Naive B cell (primary cell): ENCODE data around the gene PRIM1. TPM values are rescaled to one million over a fixed set of nuclear protein-coding genes. Genes with fewer than 3 reads are reported as not detected.
"Not testable (repeated sequence)": the region's sequence is repeated elsewhere in the genome, so short reads cannot be mapped to it uniquely, and the experiment has no call there.

ENCODE experiments used
- ATAC-seq, 2 donors: fragments of 150-1000 bp; cut with Tn5 transposase; 2 replicates each; pipeline ENCODE4 v1.10.0; 2021; ENCODE audit warnings: low read depth in 2 of 2, mild to moderate bottlenecking in 2 of 2, moderate library complexity in 2 of 2
- DNase-seq: peaks from one replicate; pipeline ENCODE4 v3.0.0; 2022
- H3K27ac Mint-ChIP-seq, 6 donors: one replicate each; pipeline ENCODE4 v1.8.0; 2020 to 2022; ENCODE audit warnings: mild to moderate bottlenecking in 6 of 6, mixed read lengths in 6 of 6, moderate library complexity in 5 of 6, inconsistent platforms in 2 of 6
- H3K27me3 Mint-ChIP-seq, 3 donors: one replicate each; pipeline ENCODE4 v1.8.0; 2021 to 2022; ENCODE audit warnings: mixed read lengths in 3 of 3, mild to moderate bottlenecking in 1 of 3
- H3K36me3 Mint-ChIP-seq, 2 donors: one replicate each; pipeline ENCODE4 v1.8.0; 2020 to 2022; ENCODE audit warnings: mixed read lengths in 2 of 2, inconsistent platforms in 1 of 2, mild to moderate bottlenecking in 1 of 2
- H3K4me1 Mint-ChIP-seq, 3 donors: one replicate each; pipeline ENCODE4 v1.8.0; 2020 to 2022; ENCODE audit warnings: mixed read lengths in 3 of 3, inconsistent platforms in 1 of 3, mild to moderate bottlenecking in 1 of 3, moderate library complexity in 1 of 3
- H3K4me3 Mint-ChIP-seq, 8 donors: one replicate each; pipeline ENCODE4 v1.8.0; 2020 to 2022; ENCODE audit warnings: mild to moderate bottlenecking in 8 of 8, mixed read lengths in 8 of 8, moderate library complexity in 8 of 8, inconsistent platforms in 2 of 8
- H3K9me3 Mint-ChIP-seq, 7 donors: one replicate each; pipeline ENCODE4 v1.8.0; 2020 to 2022; ENCODE audit warnings: mixed read lengths in 7 of 7, mild to moderate bottlenecking in 5 of 7, inconsistent platforms in 2 of 7, moderate library complexity in 1 of 7
- polyA plus RNA-seq, 6 donors: library from polyadenylated mRNA; unstranded; fragments of 300-500 nt; fragmentation: Illumina TruSeq; gene quantifications; one replicate each; pipeline ENCODE4 v1.2.3, GENCODE V29; 2021; ENCODE audit warnings: low read depth in 6 of 6

The PRIM1 gene
- 10 to 100 TPM; 27.2 to 50.9 (median 37.5) TPM for polyA plus RNA-seq

DNA sequence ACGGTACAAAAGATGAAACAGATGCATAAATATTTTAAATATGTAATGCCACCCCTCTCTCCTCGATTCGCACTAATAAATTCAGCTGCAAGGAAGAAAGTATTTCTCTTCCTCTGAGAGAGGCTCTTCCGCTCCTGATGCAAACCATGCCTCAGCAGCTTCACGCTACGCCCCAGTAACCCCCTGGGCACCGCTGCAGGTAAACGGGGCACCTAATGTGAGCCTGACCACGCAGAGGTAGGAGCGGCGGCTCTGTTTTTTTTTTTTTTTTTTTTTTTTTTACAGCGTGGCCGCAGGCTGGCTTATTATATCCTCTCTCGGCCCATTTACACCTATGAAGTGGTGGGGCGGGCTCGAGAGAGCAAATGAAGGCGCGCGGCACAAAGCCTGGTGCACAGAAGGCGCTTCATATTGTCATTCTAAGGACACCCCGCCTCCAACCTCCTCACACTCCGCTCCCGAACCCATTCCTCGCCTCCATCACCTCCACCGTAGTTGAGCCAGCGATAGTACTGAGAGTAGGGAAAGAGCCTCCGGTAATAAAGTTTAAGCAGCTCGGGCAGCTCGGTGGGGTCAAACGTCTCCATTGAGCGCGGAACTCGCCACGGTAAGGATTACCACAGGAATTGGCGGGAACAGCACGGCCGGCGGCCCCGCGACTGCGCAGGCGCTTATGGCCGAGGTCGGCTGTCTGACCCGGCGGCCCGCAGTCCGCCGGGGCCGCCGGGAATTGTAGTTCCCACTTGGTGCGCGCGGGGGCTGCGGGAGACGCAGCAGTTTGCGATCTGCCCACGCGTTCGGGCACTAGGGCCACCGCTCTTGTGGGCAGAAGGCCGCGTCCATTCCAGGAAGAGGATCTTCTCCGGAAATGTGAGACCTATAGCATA is at the start of gene PRIM1:
Gene PRIM1, minus strand, starts transcription at position 612 of the 887 bp plus-strand sequence. Its CDS starts 25 bp downstream, at position 587.
- Mint-ChIP-seq H3K4me3 (peak within 1 kb of the TSS; percentile 89 to 98 (median 96)), H3K9me3 (no peaks in the 10 kb centered on the region), H3K4me1 (peaks cover 36 to 52% (median 49%) of the 10 kb centered on the region in 3 donors), H3K27ac (peak within 1 kb of the TSS; percentile 82 to 94 (median 92)), H3K36me3 (peaks cover 0 to under 1% of the 10 kb centered on the region in 2 donors), H3K27me3 (no peaks in the 10 kb centered on the region)
- DNase-seq = peak; percentile 79
- ATAC-seq = peak; percentile 78 to 81

DNA sequence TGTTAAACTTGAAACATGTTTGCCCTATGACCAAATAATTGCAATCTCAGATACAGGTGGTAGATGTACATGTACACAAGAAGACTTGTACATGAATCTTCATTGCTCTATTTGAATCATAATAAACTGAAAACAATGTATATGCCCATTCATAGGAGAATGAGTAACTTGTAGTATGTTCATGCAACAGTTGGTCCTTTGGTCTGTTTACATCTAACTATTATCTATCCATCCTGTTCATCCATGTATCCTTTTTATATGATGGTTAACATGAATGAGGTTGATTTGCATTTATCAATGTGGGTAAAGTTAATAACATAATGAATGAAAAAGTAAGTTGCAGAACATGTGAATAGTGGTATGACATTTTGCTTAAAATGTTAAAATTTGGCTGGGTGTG is 48.1 kb upstream of the PRIM1 start:
- no peaks in the 10 kb centered on the region for H3K9me3 Mint-ChIP-seq
- H3K4me1 Mint-ChIP-seq = no peaks in the 10 kb centered on the region
- no peak for ATAC-seq
- no peak for DNase-seq
- no peaks in the 10 kb centered on the region for H3K36me3 Mint-ChIP-seq
- no peaks in the 10 kb centered on the region for H3K27me3 Mint-ChIP-seq
- no peak overlapping the region for H3K4me3 Mint-ChIP-seq
- H3K27ac Mint-ChIP-seq = no peak overlapping the region

DNA sequence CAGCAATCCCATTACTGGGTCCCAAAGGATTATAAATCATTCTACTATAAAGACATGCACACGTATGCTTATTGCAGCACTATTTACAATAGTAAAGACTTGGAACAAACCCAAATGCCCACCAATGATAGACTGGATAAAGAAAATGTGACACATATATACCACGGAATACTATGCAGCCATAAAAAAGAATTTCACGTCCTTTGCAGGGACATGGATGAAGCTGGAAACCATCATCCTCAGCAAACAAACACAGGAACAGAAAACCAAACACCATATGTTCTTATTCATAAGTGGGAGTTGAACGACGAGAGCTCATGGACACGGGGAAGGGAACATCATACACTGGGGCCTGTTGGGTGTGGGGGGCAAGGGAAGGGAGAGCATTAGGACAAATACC is 47.2 kb upstream of the PRIM1 start:
- ATAC-seq, H3K27me3 Mint-ChIP-seq: not testable (repeated sequence)

DNA sequence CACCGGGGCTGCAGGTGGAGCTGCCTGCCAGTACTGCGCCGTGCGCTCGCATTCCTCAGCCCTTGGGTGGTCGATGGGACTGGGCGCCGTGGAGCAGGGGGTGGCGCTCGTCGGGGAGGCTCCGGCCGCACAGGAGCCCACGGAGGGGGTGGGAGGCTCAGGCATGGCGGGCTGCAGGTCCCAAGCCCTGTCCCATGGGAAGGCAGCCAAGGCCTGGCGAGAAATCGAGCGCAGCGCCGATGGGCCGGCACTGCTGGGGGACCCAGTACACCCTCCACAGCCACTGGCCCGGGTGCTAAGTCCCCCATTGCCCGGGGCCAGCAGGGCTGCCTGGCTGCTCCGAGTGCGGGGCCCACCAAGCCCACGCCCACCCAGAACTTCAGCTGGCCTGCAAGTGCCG is 43.7 kb upstream of the PRIM1 start:
- not testable (repeated sequence) for H3K4me1 Mint-ChIP-seq, H3K27me3 Mint-ChIP-seq, H3K36me3 Mint-ChIP-seq, H3K4me3 Mint-ChIP-seq, DNase-seq, H3K9me3 Mint-ChIP-seq, ATAC-seq, H3K27ac Mint-ChIP-seq

More for the DNA sequence above, 47.2 kb upstream of the PRIM1 start:
- not testable (repeated sequence) for H3K4me1 Mint-ChIP-seq, H3K4me3 Mint-ChIP-seq, H3K9me3 Mint-ChIP-seq, DNase-seq, H3K36me3 Mint-ChIP-seq
- H3K27ac Mint-ChIP-seq = peak overlapping the region in 1 of 6 donors; percentile 4

DNA sequence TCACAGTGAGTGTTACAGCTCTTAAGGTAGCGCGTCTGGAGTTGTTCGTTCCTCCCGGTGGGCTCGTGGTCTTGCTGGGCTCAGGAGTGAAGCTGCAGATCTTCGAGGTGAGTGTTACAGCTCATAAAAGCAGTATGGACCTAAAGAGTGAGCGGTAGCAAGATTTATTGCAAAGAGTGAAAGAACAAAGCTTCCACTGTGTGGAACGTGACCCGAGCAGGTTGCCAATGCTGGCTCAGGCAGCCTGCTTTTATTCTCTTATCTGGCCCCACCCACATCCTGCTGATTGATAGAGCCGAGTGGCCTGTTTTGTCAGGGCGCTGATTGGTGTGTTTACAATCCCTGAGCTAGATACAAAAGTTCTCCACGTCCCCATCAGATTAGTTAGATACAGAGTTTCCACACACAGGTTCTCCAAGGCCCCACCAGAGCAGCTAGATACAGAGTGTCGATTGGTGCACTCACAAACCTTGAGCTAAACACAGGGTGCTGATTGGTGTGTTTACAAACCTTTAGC is 43.0 kb upstream of the PRIM1 start:
- not testable (repeated sequence) for H3K36me3 Mint-ChIP-seq, H3K9me3 Mint-ChIP-seq, ATAC-seq, H3K27ac Mint-ChIP-seq, H3K27me3 Mint-ChIP-seq, DNase-seq, H3K4me1 Mint-ChIP-seq
- peak overlapping the region in 3 of 8 donors; percentile 12 to 65 (median 31) for H3K4me3 Mint-ChIP-seq

DNA sequence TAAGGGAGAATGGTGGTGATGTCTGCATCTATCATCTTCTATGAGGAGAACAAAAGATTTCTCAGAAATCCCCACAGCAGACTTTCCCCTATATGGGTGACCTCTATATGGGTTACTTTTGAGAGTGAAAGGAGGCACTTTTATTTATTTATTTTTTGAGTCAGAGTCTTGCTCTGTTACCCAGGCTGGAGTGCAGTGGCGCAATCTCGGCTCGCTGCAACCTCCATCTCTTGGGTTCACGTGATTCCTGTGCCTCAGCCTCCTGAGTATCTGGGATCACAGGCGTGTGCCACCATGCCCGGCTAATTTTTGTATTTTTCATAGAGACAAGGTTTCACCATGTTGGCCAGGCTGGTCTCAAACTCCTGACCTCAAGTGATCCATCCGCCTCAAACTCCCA is 41.0 kb upstream of the PRIM1 start:
- not testable (repeated sequence) for DNase-seq, ATAC-seq, H3K27me3 Mint-ChIP-seq, H3K9me3 Mint-ChIP-seq, H3K36me3 Mint-ChIP-seq, H3K4me1 Mint-ChIP-seq, H3K4me3 Mint-ChIP-seq, H3K27ac Mint-ChIP-seq

DNA sequence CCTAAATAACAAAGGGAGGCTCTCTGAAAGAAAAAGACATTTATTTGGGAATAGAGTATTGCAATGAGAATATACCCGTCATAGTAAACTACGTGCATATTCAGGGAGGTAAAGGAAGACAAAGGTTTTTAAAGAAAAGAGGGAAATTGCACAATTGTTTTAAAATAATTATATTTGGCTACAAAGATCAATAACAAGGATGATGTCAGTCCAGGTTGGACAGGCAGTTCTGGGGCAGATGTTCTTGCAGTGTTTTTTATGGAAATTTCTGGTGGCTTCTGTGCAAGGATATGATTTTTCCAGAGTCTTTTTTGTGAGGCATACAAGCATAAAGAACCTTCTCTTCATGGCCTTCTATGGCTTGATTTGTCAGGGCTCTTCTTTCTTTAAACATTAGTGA is 40.6 kb upstream of the PRIM1 start:
- ATAC-seq (no peak), DNase-seq (no peak)
- Mint-ChIP-seq H3K4me1 (no peaks in the 10 kb centered on the region), H3K36me3 (no peaks in the 10 kb centered on the region), H3K4me3 (no peak overlapping the region), H3K9me3 (peaks cover 0 to 2% (median 0%) of the 10 kb centered on the region in 7 donors), H3K27ac (peak overlapping the region in 1 of 6 donors; percentile 5), H3K27me3 (peaks cover 0 to 6% (median 5%) of the 10 kb centered on the region in 3 donors)

DNA sequence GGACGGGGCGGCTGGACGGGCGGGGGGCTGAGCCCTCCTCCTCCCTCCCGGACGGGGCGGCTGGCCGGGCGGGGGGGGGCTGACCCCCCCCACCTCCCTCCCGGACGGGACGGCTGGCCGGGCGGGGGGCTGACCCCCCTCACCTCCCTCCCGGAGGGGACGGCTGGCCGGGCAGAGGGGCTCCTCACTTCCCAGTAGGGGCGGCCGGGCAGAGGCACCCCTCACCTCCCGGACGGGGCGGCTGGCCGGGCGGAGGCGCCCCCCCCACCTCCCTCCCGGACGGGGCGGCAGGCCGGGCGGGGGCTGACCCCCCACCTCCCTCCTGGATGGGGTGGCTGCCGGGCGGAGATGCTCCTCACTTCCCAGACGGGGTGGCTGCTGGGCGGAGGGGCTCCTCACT is 37.3 kb upstream of the PRIM1 start:
- not testable (repeated sequence) for H3K9me3 Mint-ChIP-seq, H3K27me3 Mint-ChIP-seq, H3K4me3 Mint-ChIP-seq, H3K36me3 Mint-ChIP-seq, H3K27ac Mint-ChIP-seq, H3K4me1 Mint-ChIP-seq, ATAC-seq, DNase-seq

DNA sequence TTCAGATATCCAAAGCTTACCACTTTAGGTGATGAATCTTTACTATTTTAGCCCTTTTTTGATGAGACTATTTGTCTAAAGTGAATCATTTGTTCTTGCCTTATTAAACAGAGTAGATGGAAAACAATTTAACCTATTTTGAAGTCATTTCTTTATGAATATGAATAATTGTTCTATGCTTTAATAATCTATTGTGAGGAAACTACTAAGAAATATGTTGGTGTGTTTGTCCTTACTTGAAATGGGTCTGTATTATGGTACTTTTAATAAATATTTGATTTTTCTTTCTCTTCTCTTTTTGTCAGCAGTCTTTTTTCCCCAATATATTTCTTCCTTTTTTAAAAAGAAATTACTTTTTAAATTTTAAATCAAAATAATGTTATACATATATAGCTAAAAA is 35.4 kb upstream of the PRIM1 start:
- H3K27ac Mint-ChIP-seq = no peak overlapping the region
- ATAC-seq (no peak), DNase-seq (no peak)
- H3K36me3 Mint-ChIP-seq = no peaks in the 10 kb centered on the region
- peaks cover 0 to 6% (median 5%) of the 10 kb centered on the region in 3 donors for H3K27me3 Mint-ChIP-seq
- H3K4me1 Mint-ChIP-seq = no peaks in the 10 kb centered on the region
- peaks cover 0 to 2% (median 0%) of the 10 kb centered on the region in 7 donors for H3K9me3 Mint-ChIP-seq
- no peak overlapping the region for H3K4me3 Mint-ChIP-seq

DNA sequence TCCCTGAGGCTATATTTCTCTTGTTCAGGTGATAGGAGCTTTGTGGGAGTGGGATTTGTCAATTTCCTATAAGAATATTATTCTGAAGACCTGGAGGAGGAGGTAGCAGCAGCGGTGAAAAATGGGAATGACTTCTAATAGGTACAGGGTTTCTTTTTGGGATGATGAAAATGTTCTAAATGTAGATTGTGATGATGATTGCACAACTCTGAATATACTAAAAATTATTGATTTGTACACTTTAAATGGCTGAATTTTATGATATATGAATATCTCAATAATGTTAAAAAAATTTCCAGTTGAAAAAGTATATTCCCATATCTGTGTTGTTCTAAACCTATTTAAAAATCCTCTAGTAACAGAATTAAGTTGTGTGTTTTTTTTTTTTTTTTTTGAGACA is 33.8 kb upstream of the PRIM1 start:
- no peak overlapping the region for H3K4me3 Mint-ChIP-seq
- H3K27me3 Mint-ChIP-seq = peaks cover 0 to 6% (median 0%) of the 10 kb centered on the region in 3 donors
- H3K9me3 Mint-ChIP-seq = peaks cover 0 to 2% (median 0%) of the 10 kb centered on the region in 7 donors
- DNase-seq = no peak
- no peaks in the 10 kb centered on the region for H3K36me3 Mint-ChIP-seq
- no peak for ATAC-seq
- H3K27ac Mint-ChIP-seq = no peak overlapping the region
- no peaks in the 10 kb centered on the region for H3K4me1 Mint-ChIP-seq

DNA sequence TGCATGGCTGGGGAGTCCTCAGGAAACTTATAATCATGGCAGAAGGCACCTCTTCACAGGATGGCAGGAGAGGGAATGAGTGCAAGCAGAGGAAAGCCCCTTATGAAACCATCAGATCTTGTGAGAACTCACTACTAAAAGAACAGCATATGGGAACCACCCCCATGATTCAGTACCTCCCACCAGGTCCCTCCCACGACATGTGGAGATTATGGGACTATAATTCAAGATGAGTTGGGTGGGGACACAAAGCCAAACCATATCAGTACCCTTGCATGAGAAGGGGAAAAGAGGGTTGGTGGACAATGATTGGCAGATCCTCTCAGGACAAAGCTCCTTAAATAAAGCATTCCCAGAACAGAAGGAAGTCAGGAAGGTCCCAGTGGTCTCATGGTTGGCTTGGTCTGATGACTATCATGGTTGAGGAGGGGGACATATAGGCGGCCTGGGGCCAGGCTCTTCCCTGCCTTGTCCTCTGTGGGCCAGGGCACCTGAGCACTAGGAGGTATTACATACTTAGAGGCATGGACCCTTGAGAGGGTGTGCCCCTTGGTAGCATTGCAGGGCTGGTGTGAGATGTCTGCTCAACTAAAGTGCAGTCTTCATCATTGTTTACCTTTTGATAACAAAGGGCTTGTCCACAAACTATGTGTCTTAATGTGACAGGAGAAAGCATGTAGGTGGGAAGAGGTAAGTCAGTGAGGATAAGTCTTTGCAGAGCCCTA is 33.2 kb upstream of the PRIM1 start:
- Mint-ChIP-seq H3K27me3 (peaks cover 0 to 5% (median 0%) of the 10 kb centered on the region in 3 donors), H3K27ac (peak overlapping the region in 1 of 6 donors; percentile 16), H3K4me1 (no peaks in the 10 kb centered on the region), H3K4me3 (no peak overlapping the region), H3K36me3 (no peaks in the 10 kb centered on the region), H3K9me3 (peaks cover 0 to 2% (median 0%) of the 10 kb centered on the region in 7 donors)
- DNase-seq (no peak), ATAC-seq (no peak)

DNA sequence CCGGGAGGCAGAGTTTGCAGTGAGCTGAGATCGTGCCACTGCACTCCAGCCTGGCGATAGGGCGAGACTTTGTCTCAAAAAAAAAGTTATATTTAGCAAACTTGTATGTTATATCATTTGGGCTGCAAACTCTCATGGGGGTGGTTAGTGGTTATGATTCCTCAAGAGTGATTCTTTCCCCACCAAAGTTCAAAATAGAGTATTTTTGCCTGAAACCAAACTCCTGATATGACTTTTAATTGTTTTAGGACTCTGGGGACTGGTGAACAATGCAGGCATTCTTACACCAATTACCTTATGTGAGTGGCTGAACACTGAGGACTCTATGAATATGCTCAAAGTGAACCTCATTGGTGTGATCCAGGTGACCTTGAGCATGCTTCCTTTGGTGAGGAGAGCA is 29.6 kb upstream of the PRIM1 start:
- Mint-ChIP-seq H3K4me1 (no peaks in the 10 kb centered on the region), H3K27ac (no peak overlapping the region), H3K27me3 (no peaks in the 10 kb centered on the region), H3K4me3 (no peak overlapping the region), H3K9me3 (peaks cover 0 to 2% (median 0%) of the 10 kb centered on the region in 7 donors), H3K36me3 (no peaks in the 10 kb centered on the region)
- DNase-seq (no peak), ATAC-seq (no peak)

DNA sequence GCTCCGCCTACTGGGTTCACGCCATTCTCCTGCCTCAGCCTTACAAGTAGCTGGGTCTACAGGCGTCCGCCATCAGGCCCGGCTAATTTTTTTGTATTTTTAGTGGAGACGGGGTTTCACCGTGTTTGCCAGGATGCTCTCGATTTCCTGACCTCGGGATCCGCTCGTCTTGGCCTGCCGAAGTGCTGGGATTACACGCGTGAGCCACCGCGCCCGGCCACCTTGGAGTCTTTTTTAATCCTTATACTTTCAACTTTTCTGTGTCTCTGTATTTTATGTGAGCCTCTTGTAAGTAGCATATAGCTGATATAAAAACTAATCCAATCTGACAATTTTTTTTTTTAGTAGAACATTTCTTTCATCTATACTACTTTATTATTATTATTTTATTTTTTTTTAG is 26.6 kb upstream of the PRIM1 start:
- Mint-ChIP-seq H3K27me3 (no peaks in the 10 kb centered on the region), H3K9me3 (peaks cover 0 to 4% (median 0%) of the 10 kb centered on the region in 7 donors), H3K27ac (no peak overlapping the region), H3K4me3 (no peak overlapping the region), H3K4me1 (peaks cover 3 to 14% (median 10%) of the 10 kb centered on the region in 3 donors), H3K36me3 (no peaks in the 10 kb centered on the region)
- DNase-seq (no peak), ATAC-seq (no peak)
